Loucy (cell line): ENCODE results near the gene STARD8.

Experiments used
- H2AFZ ChIP-seq: fragments of 200-600 bp; sonication (generic); 2 replicates; pipeline ENCODE4 v1.6.0; 2016; ENCODE audit warnings: antibody characterized with exemption, mild to moderate bottlenecking, low read length, moderate library complexity
- H3F3A ChIP-seq: fragments of 200-600 bp; 2 replicates; pipeline ENCODE4 v1.6.0; 2016; ENCODE audit warnings: antibody characterized with exemption, low read depth, mild to moderate bottlenecking
- H3K27me3 ChIP-seq: fragments of 200-600 bp; sonication (generic); 2 replicates; pipeline ENCODE4 v1.6.1; 2014; ENCODE audit warnings: low read length, mild to moderate bottlenecking; ENCODE audit not compliant: insufficient read depth, poor library complexity, severe bottlenecking
- H3K36me3 ChIP-seq: fragments of 200-600 bp; sonication (generic); 2 replicates; pipeline ENCODE4 v1.6.1; 2016; ENCODE audit warnings: low read length; ENCODE audit not compliant: insufficient read depth
- H3K4me1 ChIP-seq: fragments of 200-600 bp; sonication (generic); 2 replicates; pipeline ENCODE4 v1.5.1; 2014; ENCODE audit warnings: low read length, mild to moderate bottlenecking; ENCODE audit not compliant: insufficient read depth, poor library complexity, severe bottlenecking
- H3K4me2 ChIP-seq: fragments of 200-600 bp; sonication (generic); 2 replicates; pipeline ENCODE4 v1.6.0; 2014; ENCODE audit warnings: antibody characterized with exemption, low read length, low read depth, mild to moderate bottlenecking; ENCODE audit not compliant: poor library complexity, severe bottlenecking
- H3K4me3 ChIP-seq: fragments of 200-600 bp; sonication (generic); 2 replicates; pipeline ENCODE4 v1.5.1; 2014; ENCODE audit warnings: low read length, mild to moderate bottlenecking, mixed read lengths; ENCODE audit not compliant: poor library complexity, severe bottlenecking
- H3K79me2 ChIP-seq: fragments of 200-600 bp; sonication (generic); 2 replicates; pipeline ENCODE4 v1.6.1; 2014; ENCODE audit warnings: low read length; ENCODE audit not compliant: insufficient read depth
- H3K9ac ChIP-seq: fragments of 200-600 bp; sonication (generic); 2 replicates; pipeline ENCODE4 v1.6.0; 2014; ENCODE audit warnings: mild to moderate bottlenecking, low read depth, low read length, moderate library complexity; ENCODE audit not compliant: poor library complexity, severe bottlenecking
- H3K9me2 ChIP-seq: fragments of 200-600 bp; sonication (generic); replicated peaks from 2 replicates; pipeline ENCODE4 v1.6.1; 2016; ENCODE audit warnings: low read depth, low read length, mixed read lengths
- H3K9me3 ChIP-seq: fragments of 200-600 bp; sonication (generic); 2 replicates; pipeline ENCODE4 v1.6.1; 2014; ENCODE audit warnings: mild to moderate bottlenecking, antibody characterized with exemption, low read length, low read depth; ENCODE audit not compliant: insufficient read depth
- H4K20me1 ChIP-seq: fragments of 200-600 bp; sonication (generic); 2 replicates; pipeline ENCODE4 v1.6.0; 2014; ENCODE audit warnings: antibody characterized with exemption, low read length, mild to moderate bottlenecking; ENCODE audit not compliant: insufficient read depth, poor library complexity, severe bottlenecking
- EZH2phosphoT487 ChIP-seq: fragments of 200-600 bp; IDR thresholded peaks from 2 replicates; pipeline ENCODE4 v1.6.1; 2018; ENCODE audit warnings: antibody characterized with exemption, mild to moderate bottlenecking, moderate library complexity, borderline replicate concordance
- TF ChIP-seq, protein P1 (sequence below): fragments of 200-600 bp; sonication (generic); conservative IDR thresholded peaks from 2 replicates; pipeline ENCODE4 v1.5.1; 2014; ENCODE audit warnings: mild to moderate bottlenecking, antibody characterized with exemption, low read length

The STARD8 gene

DNA sequence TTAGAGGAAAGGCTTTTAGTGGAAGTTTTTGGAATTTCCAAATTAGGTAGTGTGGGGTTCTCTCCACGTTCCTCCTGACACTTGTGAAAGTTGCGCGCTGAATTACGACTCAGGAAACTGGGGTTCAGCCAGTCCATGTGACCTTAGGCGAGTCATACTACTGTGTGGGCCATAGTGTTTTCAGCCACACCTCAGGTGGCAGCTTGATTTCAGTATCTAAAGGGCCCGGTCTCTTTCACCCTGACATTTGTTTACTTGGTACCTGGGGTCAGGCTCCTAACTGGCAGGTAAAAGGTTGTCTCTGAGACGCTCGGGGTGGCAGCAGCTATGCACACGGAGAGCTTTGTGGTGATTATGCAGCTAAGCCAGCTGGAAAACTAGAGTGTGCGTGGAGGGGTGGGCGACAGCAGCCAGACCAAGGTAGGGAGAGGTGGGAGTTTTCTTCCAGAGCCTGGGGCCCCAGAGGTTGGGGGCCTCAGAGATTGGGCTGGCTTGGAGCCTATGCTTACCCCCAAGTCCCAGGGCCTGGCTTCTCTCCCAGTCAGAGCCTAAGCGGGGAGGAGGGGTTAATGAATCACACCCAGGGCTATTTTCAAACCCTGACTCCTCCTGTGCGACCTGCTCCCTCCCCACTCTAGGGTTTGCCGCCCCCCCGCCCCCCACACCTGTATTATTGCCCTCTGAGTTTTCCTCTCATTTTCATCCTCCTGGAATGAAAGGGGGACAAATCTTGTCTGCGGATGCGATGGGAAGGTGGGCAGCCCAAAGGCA, 47.2 kb downstream of the STARD8 start:
- no peaks in the 10 kb centered on the region for H3K9me3 ChIP-seq
- no peaks in the 10 kb centered on the region for H4K20me1 ChIP-seq
- no peak overlapping the region for H2AFZ ChIP-seq
- no peaks in the 10 kb centered on the region for H3K9me2 ChIP-seq
- H3F3A ChIP-seq = no peaks in the 10 kb centered on the region
- TF ChIP-seq, protein P1, sequence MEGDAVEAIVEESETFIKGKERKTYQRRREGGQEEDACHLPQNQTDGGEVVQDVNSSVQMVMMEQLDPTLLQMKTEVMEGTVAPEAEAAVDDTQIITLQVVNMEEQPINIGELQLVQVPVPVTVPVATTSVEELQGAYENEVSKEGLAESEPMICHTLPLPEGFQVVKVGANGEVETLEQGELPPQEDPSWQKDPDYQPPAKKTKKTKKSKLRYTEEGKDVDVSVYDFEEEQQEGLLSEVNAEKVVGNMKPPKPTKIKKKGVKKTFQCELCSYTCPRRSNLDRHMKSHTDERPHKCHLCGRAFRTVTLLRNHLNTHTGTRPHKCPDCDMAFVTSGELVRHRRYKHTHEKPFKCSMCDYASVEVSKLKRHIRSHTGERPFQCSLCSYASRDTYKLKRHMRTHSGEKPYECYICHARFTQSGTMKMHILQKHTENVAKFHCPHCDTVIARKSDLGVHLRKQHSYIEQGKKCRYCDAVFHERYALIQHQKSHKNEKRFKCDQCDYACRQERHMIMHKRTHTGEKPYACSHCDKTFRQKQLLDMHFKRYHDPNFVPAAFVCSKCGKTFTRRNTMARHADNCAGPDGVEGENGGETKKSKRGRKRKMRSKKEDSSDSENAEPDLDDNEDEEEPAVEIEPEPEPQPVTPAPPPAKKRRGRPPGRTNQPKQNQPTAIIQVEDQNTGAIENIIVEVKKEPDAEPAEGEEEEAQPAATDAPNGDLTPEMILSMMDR = no peak
- no peak for TF ChIP-seq EZH2phosphoT487
- H3K4me3 ChIP-seq = no peak overlapping the region
- H3K79me2 ChIP-seq = no peaks in the 10 kb centered on the region
- no peaks in the 10 kb centered on the region for H3K4me1 ChIP-seq
- no peak overlapping the region for H3K9ac ChIP-seq
- H3K27me3 ChIP-seq = no peaks in the 10 kb centered on the region
- no peak overlapping the region for H3K4me2 ChIP-seq
- no peaks in the 10 kb centered on the region for H3K36me3 ChIP-seq

GRCh38 chrX:68695206-68695845, 47.9 kb downstream of the STARD8 start:
- Histone ChIP-seq H3K79me2 (no peaks in the 10 kb centered on the region), H3K9me3 (no peaks in the 10 kb centered on the region)

GRCh38 chrX:68696267-68696990, 49.0 kb downstream of the STARD8 start:
- Histone ChIP-seq H3K27me3 (no peaks in the 10 kb centered on the region), H3K36me3 (no peaks in the 10 kb centered on the region), H3K4me3 (no peak overlapping the region), H3K4me1 (peaks cover 6% of the 10 kb centered on the region), H3K79me2 (no peaks in the 10 kb centered on the region), H3K9me3 (no peaks in the 10 kb centered on the region), H2AFZ (no peak overlapping the region), H4K20me1 (no peaks in the 10 kb centered on the region), H3K9me2 (no peaks in the 10 kb centered on the region), H3K9ac (no peak overlapping the region), H3F3A (no peaks in the 10 kb centered on the region), H3K4me2 (no peak overlapping the region)
- TF ChIP-seq EZH2phosphoT487 = no peak
- TF ChIP-seq, protein P1 = no peak

More at GRCh38 chrX:68695206-68695845, 47.9 kb downstream of the STARD8 start:
- Histone ChIP-seq H3F3A (no peaks in the 10 kb centered on the region), H3K9me2 (no peaks in the 10 kb centered on the region), H3K4me3 (no peak overlapping the region), H3K4me1 (peaks cover 4% of the 10 kb centered on the region), H3K27me3 (no peaks in the 10 kb centered on the region), H2AFZ (no peak overlapping the region), H4K20me1 (no peaks in the 10 kb centered on the region), H3K9ac (no peak overlapping the region), H3K36me3 (no peaks in the 10 kb centered on the region), H3K4me2 (no peak overlapping the region)
- no peak for TF ChIP-seq EZH2phosphoT487
- TF ChIP-seq, protein P1 = no peak
